ENCODE results near the gene SLU7.
A peak's percentile ranks its signal among the peaks of the same experiment; 100 is the strongest.
"Not testable (repeated sequence)": the region's sequence is repeated elsewhere in the genome, so short reads cannot be mapped to it uniquely, and the experiment has no call there.

The SLU7 gene

DNA sequence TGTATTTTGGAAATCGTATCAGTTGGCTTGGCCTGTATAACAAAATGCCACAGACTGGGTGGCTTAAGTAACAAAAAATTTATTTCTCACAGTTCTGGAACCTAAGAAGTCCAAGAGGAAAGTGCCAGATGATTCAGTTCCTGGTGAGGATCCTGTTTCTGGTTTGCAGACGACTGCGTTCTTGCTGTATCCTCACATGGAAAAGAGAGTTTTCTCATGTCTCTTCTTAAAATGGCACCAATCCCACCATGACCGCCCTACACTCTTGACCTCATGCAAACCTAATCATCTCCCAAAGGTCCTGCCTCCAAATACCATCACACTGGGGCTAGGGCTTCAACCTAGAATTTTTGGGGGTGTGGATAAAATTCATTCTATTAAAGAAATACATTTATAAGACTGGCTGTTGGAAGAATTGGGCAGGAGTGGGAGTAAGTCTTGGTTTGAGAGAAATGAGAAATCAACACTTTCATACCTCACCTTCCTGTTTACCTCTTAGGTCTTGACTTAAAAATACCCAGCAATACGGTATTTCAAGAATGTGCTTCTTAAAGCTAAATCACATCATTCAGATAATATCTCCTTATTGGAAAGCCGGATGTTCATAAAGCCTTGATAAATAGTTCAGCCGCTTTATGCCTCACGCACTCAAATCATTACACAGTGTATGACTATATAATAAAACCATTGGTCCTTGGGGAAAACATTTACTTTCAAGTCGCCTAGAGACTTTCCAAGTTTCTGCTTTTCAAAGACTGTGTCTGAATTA lies 31.5 kb upstream of the SLU7 start:
- no peak for DNase-seq

DNA sequence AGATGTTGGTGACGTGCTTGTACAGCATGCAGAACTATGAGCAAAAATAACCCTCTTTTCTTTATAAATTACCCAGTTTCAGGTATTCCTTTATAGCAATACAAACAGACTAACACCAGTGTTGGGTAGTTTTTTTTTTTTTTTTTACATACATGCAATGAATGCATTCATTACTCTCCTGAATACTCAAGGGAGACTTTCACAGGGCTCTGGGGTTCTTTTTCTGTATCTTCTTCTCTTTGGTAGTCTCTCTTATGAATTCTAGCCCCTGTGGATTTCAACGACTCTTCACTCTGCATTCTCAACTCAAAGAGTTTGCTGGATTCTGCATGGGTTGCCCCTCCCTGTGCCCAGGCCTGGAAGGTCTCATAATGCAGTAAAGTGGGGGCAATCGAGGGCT lies 30.6 kb upstream of the SLU7 start:
- DNase-seq, result no peak

DNA sequence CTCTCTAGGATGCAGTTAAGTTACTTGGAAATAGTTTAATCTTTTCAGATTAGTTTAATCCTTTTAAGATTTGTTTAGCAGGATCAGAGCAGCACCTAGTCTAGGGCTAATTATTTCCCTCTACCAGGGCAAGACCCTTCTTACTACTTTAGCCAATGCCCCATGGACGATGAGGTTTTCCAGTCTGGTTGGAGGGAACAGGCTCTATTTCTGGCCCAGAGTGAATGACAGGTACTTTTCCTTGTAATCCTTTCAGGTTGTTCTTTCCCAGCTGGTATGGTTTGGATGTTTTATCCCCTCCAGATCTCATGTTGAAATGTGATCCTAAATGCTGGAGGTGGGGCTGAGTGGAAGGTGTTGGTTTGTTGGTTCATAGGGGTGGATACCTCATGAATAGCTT lies 30.0 kb upstream of the SLU7 start:
- no peak for DNase-seq

DNA sequence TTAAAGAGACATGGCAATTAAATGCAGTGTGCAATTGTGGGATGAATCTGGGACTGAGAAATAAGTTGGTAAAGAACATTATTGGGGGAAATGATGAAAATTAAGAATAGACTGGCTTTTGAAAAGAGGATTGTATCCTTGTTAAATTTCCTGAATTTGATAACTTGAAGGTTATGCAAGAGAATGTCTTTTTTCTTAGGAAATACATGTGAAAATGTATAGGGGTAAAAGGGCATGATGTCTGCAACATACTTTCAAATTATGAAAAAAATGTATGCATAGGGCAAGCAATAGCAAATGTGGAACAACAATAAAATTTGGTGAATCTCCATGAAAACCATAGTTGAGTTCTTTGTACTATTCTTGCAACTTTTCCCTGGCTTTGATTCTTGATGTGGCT lies 26.9 kb upstream of the SLU7 start:
- DNase-seq, result no peak

DNA sequence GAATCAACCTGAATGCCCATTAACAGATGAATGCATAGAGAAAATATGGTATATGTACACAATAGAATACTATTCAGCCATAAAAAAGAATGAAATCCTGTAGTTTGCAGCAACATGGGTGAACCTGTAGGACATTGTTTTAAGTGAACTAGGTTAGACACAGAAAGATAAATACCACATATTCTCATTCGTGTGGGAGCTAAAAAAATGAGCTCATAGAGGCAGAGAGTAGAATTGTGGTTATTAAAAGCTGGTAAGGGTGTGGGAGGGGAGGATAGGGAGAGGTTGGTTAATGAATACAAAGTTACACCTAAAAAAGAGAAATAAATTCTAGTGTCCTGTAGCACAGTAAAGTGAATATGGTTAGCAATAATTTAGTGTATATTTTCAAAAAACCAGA lies 26.3 kb upstream of the SLU7 start:
- DNase-seq, result no peak

DNA sequence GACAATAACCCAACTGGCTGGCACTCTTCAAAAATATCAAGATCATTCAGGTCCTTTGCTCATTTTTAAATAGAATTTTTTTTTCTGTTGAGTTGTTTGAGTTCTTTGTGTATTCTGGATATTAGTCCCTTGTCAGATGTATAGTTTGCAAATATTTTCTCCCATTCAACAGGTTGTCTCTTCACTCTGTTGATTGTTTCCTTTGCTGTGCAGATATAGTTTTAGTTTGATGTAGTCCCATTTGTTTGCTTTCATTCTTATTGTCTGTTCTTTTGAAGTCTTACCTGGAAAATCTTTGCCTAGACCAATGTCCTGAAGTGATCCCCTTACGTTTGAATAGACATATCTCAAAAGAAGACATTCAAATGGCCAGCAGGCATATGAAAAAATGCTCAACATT lies 25.5 kb upstream of the SLU7 start:
- DNase-seq, result no peak

DNA sequence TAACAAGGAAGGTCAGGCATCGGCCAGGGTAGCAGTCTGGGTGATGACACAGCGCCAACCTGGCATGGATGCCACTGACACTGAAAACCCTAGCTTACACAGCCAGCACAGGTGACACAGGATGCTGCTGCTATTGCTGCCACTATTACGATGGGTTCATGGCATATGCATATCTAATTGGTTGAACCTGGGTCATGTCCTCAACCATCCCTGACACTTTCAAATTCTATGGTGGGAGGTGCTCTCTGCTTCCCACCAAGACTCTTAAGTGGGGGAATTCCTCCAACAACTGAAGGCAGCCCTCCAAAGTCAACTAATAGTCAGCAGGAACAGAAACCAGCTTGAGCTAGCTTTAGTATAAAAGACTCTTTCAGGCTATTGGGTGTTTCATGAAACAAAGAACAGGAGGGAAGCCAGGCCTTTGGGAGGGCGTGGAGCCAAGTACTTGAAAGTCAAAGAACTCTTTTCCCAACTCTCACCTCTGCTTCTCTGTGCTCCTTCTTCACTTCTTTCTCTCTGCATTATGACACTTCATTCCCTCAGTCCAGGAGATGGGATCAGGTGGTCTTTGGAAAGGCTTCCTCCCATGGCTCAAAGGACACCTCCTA lies 24.0 kb upstream of the SLU7 start:
- DNase-seq, result no peak

DNA sequence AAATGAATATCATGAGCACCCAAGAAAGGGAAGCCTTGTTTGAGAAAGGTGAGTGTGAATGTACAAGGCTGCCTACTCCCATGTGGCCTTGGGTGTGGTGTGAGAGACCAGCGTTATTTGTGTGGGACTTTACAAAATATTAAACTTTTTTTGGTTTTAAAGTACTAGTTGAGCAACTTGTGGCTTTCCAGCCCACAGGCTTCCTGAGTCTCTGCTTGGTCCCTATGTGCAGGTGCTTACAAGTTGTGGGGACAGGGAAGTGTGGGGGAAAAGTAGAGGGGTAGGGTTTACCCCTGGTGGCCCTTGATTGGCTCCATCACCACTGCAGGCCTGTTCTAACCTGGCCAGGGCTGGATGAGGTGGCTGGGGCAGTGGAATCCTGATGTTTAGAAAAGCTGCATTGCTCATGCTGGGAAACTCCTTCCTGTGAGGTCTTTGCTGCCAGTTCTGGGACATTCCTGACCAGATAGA lies 22.5 kb upstream of the SLU7 start:
- DNase-seq, result no peak

DNA sequence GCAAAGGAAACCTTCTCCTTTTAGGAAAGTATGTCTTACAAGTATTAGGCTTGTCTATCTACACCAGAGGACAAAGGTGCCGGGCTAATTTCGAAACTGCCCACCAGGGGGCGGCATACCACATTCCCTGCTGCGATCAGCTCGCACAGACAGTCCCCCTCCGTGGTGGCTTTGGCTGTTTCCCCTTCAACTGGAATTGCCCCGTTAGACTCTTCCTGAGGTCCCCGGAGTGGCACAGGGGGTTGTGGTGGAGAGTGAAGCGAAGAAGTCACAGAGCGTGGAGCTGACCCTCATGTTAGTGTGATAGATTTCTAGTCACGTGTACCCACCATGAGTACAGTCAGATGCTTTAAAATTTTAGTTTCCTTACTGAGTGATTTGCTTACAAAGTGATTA lies 20.3 kb upstream of the SLU7 start:
- DNase-seq, result peak; percentile 6

DNA sequence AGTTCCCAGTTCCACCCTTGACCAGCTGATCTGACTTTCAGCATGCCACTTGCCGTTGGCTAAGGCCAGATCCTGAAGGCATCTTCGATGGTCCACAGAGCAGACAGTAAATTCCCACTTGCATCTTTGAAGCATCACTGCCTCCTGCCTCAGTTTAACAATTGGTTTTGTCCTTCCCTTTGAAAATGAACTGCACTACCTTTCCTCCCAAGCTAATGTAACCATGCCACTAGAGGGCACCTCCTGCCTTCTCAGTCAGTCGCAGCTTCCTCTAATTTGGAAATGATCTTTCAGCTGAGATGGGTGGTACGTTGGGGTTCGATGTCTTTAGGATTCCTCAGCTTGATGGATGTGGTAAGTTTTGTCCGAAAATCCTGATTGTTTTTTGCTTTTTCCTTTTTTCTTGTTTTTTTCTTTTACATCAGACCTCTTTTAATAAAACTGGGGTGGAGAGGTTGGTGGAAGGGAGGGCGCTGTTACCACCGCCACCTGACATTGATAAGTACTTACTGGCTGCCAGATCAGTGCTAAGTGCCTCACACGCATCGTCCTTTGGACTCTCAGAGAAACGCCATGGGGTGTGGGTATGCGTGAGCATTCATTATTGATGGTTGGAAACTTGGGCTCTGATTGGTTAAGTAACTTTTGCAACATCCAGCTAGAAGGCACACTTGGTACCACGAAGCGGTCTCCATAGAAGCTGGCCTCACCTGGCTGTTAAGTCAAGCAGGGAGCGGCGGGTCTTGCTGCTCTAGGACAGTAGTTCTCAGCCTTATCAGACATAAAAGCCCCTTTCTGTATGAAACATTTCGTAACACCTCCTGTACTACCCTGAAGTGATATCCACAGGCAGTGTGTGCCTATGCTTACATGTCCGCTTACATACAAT lies 19.7 kb upstream of the SLU7 start:
- DNase-seq, result peak; percentile 57

DNA sequence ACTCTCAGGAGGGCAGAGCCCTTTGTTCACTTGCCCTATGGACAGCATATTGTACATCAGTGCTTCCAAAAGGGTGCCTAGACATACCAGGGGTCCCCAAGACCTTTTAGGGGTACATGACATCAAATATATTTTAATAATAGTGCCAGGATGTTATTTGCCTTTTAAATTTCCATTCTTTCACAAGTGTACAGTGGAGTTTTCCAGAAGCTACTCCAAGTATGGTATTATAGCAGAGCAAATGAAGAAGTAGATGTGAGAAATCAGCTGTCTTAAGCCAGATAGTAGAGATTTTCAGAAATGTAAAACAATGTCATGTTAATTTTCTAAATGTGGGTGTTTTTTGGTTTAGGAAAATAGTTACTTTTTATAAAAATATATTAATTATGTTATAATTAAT lies 18.4 kb upstream of the SLU7 start:
- DNase-seq, result no peak

DNA sequence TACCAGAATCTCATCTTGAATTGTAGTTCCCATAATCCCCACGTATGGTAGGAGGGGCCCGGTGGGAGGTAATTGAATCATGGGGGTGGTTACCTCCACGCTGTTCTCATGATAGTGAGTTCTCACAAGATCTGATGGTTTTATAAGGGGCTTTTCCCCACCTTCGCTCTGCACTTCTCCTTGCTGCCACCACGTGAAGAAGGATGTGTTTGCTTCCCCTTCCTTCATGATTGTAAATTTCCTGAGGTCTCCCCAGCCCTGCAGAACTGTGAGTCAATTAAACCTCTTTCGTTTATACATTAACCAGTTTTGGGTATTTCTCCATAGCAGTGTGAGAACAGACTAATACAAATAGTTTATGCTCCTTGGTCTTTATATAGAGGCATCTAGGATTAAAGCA lies 17.8 kb upstream of the SLU7 start:
- DNase-seq, result not testable (repeated sequence)

DNA sequence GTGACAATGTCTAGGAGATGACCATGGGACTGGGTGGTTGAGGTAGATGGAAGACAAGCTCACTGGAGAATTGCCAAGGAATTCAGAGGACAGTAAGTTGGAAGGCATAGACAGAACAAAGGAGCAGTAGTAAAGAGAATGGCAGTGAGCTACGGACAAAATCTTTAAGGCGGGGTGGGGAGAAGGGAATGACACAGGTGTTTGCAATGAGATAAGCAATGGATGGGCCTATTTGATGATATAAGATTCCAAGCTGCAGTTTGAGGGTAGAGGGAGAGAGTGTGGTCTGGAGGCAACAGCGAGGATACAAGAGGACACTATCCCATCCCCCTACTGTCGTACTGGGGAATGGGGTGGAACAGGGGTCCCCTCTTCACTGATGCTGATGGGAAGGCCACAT lies 17.1 kb upstream of the SLU7 start:
- DNase-seq, result no peak

DNA sequence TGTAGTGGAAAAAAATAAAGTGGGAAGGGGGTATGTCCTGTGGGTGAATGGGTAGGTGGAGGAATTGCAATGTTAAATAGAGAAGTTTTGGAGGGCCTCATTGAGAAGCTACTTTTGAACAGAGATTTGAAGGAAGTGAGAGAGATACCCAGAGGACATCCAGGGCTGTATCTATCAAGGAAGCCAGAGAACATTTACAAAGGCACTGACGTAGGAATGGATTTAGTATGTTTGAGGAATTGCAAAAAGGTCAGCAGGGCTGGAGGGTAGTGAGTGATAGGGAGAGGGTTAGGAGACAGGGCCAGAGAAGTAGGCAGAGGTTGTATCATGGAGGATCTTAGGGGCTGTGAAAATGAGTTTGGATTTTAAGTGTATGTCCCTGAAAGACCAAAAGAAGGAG lies 16.7 kb upstream of the SLU7 start:
- DNase-seq, result no peak

DNA sequence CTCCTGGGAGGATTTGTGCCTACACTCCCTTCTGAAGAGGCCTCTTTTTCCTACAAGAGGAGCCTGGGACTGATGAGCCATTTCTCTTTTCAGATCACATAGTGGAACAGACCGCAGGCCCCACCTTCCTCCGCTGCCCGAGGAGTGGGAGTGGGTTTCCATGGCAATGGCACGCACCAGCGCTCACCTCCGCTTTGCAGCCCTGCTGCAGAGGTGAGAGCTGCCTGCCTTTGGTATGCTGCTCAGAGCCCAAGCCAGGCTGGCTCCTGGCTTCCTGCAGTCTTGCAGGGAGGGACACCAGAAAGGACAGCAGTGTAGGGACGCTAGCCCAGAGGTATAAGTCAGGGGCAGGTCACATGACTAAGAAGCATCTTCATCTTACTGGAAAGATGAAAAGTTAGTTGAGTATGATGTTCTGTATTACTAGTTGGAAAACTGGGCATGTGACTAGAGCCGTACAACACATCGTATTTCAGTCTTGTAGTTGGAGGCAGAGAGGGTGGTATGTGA lies 15.2 kb upstream of the SLU7 start:
- no peak for DNase-seq

DNA sequence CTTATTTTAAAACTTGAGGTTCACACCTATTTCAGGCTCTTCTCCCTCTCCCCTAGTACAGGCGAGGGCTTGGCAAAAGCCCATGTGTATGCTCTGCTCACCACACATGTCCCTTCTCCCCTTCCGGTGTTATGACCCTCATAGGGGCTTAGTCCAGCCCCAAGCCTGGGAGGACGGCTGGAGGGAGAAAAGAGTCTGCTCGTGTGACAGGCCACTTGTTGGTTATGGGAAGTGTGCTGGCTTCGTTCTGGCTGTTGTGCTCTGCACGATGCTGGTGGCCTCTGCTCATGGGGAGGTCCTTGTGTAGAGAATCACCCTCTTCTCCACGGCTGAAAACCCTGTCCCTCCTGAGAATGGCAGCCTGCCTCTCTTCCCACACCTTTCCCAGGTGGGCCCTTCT lies 13.9 kb upstream of the SLU7 start:
- no peak for DNase-seq

DNA sequence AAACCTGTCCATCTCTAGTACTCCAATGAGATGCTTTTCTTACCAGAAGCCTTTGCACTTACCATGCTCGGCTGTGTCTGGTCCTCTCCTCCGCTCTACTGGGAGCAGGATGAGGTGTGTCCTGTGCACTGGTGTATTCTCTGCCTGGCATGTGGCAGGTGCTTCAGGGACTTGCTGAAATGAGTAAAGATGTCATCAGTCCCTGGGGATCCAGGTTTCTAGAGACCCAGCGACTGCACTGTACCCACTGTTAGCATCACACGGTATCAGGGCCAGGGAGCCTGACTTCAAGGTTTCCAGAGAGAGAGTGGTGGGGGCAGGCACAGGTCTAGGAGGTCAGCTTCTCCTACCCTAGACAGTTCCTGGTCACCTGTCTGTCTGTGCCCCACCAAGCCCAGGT lies 13.3 kb upstream of the SLU7 start:
- no peak for DNase-seq

DNA sequence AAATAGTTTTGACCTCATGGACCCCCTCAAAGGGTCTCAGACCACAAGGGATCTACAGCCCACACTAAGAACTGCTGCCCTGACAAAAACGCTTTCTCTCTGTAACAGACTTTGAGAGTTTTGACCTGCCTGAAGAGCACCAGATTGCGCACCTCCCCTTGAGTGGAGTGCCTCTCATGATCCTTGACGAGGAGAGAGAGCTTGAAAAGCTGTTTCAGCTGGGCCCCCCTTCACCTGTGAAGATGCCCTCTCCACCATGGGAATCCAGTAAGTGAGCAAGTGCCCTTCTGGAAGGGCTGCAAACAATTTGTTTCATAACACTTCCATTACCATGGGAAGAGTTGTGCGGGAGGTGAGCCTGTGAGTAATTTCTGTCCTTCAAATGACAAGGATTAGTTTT lies 8.7 kb upstream of the SLU7 start:
- DNase-seq, result no peak

DNA sequence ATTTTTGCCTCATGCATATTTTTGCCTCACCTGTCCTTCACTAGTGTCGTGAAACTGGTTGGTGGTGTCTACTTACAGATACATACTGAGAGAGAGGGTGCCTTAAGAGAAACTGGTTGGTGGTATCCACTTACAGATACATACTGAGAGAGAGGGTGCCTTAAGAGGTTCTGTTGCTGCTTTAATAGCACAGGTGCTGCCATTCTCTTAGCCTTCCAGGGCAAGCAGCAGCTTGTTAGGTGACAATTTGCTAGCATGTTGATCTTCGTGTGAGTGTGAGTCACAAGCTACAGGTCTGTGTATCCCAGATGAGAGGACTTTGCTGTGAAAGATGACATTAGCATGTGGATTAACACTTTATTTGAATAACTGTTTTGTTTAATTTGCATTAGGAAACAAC lies 4.2 kb upstream of the SLU7 start:
- no peak for DNase-seq

DNA sequence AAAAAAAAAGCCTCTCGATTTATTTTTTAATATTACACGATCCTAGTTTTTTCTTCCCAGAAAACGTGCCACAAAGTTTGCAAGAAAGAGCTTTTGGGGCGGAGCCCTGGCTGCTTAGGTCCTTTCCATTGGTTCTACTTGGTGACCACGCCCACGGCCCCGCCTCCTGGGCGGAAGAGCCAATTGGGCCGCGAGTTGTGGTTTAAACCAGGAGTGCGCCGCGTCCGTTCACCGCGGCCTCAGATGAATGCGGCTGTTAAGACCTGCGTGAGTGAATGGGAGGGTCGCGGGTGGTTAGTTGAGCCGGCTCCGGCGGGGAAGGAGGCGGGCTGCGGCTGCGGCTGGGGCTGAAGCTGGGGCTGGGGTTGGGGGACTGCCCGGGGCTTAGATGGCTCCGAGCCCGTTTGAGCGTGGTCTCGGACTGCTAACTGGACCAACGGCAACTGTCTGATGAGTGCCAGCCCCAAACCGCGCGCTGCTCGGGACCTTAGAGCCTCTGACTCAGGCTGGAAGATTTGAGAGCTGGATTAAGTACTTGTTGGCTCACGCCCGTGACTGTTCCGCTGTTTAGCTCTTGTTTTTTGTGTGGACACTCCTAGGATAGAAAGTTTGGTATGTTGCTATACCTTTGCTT lies 2.9 kb upstream of the SLU7 start, which contains the start of gene PTTG1:
TSS of gene PTTG1 (plus strand) at position 231 of the 634 bp plus-strand sequence. CDS start 458 bp downstream, outside the sequence.
- DNase-seq, result peak; percentile 87

DNA sequence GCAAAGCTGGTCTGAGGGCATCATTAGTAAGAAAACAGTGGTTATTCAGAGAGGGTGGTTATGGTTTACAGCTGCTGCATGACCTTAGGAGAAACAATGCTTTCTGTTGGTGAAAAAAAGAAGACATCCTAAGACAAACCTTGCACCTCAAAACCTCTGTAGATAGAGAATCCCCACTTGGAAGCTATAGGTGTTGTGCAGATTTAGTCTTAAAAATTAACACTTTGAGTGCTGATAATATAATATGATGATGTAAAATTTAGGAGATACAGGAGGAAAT lies 1.4 kb upstream of the SLU7 start:
- DNase-seq, result no peak

DNA sequence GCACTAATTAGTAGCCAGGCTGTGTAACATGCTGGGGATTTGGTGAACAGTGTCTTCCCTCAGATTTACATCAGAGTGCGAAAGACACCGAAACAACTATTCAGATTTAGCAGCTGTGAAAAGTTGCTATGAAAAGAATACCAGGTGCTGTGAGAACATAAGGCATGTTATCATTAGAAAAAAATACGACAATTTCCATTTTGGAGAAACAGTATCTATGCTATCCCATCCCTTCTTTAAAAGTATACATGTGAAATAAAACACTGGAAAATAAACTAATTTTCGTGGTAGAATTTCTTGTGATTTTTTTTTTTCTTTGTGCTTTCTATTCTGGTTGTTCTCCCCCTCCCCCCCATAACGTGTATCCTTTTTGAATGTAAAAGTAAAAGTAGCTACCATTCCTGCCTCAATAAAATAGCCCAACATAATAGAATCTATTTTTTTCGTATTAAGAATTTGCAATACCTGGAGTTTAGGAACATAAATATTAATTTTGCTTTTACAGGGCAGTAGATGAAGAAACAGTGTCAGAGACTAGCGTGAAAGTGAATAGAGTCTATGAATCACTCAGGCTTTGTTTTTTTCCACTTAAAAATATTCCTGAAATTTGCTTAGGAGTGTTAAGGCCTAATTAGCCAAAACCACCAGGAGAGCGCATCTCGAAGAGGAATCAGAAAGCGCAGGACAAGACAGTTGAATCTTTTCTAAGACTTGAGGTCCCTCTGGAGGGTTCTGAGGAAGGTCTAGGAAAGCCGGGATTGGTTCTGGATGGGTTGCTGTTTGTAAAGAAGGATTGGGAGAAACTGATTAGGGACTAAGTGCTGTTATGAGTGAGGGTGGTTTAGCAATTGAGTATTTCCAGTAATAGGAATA lies 813 bp upstream of the SLU7 start:
- no peak for DNase-seq

All from amniotic stem cell (primary cell).